Hematopoietic multipotent progenitor cell treated with erythropoietin and hydrocortisone succinate and interleukin-3 and kit ligand, for 8 days (in vitro differentiated cells): Measurements from ENCODE around the gene TBK1.
"Not testable (repeated sequence)": the region's sequence is repeated elsewhere in the genome, so short reads cannot be mapped to it uniquely, and the experiment has no call there.

Experiments
- DNase-seq: peaks from one replicate; pipeline ENCODE4 v3.0.0-alpha.2; 2015

The TBK1 gene

GRCh38 chr12:64497484-64497883 is 45.6 kb downstream of the TBK1 start:
- DNase-seq: no peak

GRCh38 chr12:64497903-64498302 is 46.0 kb downstream of the TBK1 start:
- no peak for DNase-seq

GRCh38 chr12:64500394-64500793 is 48.5 kb downstream of the TBK1 start:
- DNase-seq: no peak

- DNase-seq: no peak
Observed at GRCh38 chr12:64501486-64501885, 49.6 kb downstream of the TBK1 start.

- no peak for DNase-seq
Observed at GRCh38 chr12:64506955-64507354, 55.0 kb downstream of the TBK1 start.

GRCh38 chr12:64510667-64511066 is 58.7 kb downstream of the TBK1 start:
- no peak for DNase-seq

- DNase-seq: no peak
Observed at GRCh38 chr12:64518396-64518795, 66.5 kb downstream of the TBK1 start.

GRCh38 chr12:64521833-64522232 is 69.9 kb downstream of the TBK1 start:
- no peak for DNase-seq

GRCh38 chr12:64522316-64522715 is 70.4 kb downstream of the TBK1 start:
- peak; percentile 26 for DNase-seq

GRCh38 chr12:64522807-64523206 is 70.9 kb downstream of the TBK1 start:
- DNase-seq: no peak

- not testable (repeated sequence) for DNase-seq
Observed at GRCh38 chr12:64523565-64524444, 71.9 kb downstream of the TBK1 start.

GRCh38 chr12:64525461-64526160 is 73.7 kb downstream of the TBK1 start:
- no peak for DNase-seq

GRCh38 chr12:64526859-64527258 is 74.9 kb downstream of the TBK1 start:
- DNase-seq: no peak

- no peak for DNase-seq
Observed at GRCh38 chr12:64528616-64529015, 76.7 kb downstream of the TBK1 start.

GRCh38 chr12:64530566-64530965 is 78.6 kb downstream of the TBK1 start:
- no peak for DNase-seq

- DNase-seq: no peak
Observed at GRCh38 chr12:64531665-64532334, 79.9 kb downstream of the TBK1 start.

GRCh38 chr12:64532734-64533351 is 80.9 kb downstream of the TBK1 start:
- DNase-seq: no peak

GRCh38 chr12:64534672-64535199 is 82.8 kb downstream of the TBK1 start:
- no peak for DNase-seq

- no peak for DNase-seq
Observed at GRCh38 chr12:64538121-64538520, 86.2 kb downstream of the TBK1 start.

GRCh38 chr12:64542409-64543047 is 90.6 kb downstream of the TBK1 start:
- DNase-seq: not testable (repeated sequence)

- no peak for DNase-seq
Observed at GRCh38 chr12:64544371-64545080, 92.6 kb downstream of the TBK1 start.

- no peak for DNase-seq
Observed at GRCh38 chr12:64545081-64545382, 93.1 kb downstream of the TBK1 start.
